GM19035 (cell line): ENCODE data around the gene SH2B3.
A peak's percentile ranks its signal among the peaks of the same experiment; 100 is the strongest.

Source experiments
- ATAC-seq: cut with Tn5 transposase; IDR thresholded peaks from one replicate; pipeline ENCODE4 v1.9.1; 2021; ENCODE audit not compliant: unreplicated experiment

The SH2B3 gene

GRCh38 chr12:111443586-111443985 is 37.9 kb downstream of the SH2B3 start:
- no peak for ATAC-seq

DNA sequence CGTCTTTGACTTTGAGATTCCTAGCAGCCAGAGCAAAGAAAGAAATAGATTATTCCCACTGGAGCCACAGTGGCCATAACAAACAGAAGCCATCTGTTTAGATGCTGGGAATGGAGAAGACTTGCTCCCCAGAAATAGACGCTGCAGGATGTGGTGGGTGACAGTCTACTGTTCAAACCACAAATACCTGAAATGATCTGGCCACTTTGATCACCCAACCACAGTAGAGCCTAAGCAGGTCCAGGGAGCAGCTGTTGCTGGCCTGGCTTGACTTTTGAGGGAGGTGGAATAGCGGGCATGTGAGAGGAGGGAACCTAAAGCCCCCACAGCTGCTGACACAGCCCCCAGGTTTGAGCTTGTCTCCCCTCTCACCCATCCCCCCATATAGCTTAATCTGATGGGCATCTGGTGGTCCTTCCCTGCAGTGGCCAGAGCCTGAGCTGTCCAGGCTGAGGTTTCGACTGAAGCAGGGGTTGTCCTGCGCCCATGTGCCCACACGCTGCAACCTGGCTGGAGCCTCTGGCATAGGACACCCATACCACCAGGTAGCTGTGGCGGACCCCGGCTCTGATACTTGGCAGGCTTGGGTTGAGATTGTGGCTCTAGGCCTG is 38.7 kb downstream of the SH2B3 start:
- ATAC-seq = peak; percentile 45

DNA sequence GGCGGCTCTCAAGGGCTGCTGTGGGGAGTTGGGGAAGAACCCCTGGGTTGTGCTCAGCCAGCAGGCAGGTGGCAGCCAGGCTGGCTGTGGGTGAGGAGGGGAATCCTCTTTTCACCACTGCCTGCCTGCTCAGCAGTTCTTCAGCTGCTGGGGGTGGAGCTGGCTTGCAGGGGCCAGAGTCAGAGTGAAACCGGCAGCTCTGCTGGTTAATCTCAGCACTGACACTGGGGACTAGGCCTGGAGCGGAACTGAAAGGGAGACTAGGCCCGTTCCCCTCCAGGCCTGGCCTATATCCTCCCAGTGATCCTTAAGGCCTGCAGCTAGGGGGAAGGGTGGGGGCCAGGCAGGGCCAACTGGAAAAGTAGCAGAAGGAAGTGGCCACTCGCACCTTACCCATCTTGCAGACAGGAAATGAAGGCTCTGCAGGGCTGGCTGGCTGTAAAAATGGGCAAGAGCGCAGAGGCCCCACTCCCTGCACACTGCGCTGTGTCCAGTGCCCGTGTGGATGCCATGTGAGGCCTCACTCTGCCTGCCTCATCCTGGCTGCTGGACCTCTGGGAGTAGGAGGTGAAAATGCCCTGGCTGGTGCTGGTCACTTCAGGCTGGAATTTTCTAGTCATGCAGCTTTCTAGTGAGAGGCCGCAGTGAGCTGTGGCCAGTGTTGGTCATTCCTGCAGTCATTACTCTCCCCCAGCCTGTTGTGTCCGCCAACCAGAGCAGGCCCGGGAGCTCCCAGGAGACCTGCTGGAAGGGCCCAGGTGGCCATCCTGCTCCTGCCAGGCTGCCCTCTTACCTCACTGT is 39.4 kb downstream of the SH2B3 start:
- peak; percentile 88 for ATAC-seq

GRCh38 chr12:111445726-111446581 is 40.2 kb downstream of the SH2B3 start:
- no peak for ATAC-seq

GRCh38 chr12:111446631-111447570 is 41.2 kb downstream of the SH2B3 start:
- ATAC-seq = no peak

DNA sequence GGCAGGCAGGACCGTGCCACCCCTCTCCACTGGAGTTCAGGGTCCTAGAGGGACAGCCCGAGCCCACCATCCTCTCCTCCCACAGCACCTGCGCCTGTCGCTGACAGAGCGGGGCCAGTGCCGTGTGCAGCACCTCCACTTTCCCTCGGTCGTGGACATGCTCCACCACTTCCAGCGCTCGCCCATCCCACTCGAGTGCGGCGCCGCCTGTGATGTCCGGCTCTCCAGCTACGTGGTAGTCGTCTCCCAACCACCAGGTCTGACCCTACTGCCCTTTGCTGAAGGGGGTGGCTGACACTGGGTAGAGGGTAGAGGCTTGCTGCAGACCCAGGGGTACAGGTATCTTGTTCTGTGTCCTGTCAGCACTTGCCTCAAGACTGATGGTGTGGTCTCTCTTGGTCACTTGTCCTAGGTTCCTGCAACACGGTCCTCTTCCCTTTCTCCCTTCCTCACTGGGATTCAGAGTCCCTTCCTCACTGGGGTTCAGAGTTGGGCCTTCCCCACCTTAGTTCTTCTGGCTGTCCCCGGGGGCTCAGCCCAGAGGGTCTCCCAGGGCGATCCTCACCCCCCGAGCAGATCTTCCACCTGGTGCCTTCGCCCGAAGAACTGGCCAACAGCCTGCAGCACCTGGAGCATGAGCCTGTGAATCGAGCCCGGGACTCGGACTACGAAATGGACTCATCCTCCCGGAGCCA is 42.0 kb downstream of the SH2B3 start:
- ATAC-seq = no peak

- ATAC-seq = no peak
Measured at GRCh38 chr12:111448266-111448830, 42.6 kb downstream of the SH2B3 start.

DNA sequence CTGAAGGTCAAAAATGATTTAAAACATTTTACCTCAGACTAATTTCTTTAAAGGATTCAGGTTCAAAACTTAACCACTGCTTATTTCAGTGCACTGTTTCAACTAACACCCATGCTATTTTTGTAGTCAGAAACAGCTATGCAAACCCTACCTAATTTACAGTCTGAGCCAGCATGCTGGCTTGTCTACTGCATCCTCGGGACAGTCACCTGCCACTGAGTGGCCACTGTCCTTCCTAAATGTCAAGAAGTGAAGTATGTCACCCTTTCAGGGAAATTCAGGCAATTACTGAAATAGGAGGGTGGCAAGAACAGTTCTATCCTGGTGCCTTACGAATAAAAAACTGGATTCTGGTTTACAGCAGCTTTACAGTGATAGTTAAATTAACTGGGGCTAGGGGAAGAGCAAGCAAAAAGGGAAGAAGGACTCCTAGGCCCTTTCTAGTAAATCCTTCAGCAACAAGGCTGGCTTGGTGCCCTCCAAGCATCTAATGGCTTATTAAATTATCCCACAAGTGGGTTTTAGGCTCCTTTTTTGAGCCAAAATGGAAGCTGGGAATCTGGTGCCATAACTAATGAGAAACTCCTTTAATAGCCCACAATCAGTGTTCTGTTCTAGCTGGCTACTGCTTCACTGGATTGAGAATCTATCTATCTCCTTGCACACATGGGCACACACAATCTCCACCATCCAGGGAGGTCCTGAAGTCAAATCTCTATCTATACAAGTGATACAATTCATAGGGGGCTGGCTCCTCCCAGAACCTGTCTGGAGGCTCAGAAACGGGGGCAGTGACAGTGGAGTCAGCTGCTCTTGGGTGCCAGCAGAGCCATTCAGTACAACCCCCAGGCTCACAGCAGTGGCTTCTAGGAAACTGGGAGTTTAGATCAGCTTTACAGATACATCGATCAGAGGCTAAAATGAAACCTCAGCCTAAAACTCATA is 43.4 kb downstream of the SH2B3 start:
- no peak for ATAC-seq

- ATAC-seq = no peak
Measured at GRCh38 chr12:111450676-111451075, 45.0 kb downstream of the SH2B3 start.

DNA sequence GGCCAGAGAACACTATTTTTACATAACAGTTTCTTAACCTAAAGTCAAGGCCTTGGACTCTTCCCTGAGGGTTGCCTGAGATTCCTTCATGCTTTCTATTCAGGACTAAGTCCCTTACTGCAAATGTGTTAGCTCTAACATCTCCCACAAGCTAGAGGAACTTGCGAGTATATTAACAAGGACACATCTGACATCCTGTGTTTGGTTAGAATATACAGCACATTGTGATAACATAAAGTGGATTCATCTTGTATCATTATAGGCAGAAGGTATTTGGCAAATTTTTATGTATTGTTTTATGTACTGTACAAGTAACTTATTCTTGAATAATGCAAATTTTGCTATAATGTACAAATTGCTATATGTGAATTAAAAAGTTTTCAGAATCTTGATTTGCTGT is 45.5 kb downstream of the SH2B3 start:
- no peak for ATAC-seq

DNA sequence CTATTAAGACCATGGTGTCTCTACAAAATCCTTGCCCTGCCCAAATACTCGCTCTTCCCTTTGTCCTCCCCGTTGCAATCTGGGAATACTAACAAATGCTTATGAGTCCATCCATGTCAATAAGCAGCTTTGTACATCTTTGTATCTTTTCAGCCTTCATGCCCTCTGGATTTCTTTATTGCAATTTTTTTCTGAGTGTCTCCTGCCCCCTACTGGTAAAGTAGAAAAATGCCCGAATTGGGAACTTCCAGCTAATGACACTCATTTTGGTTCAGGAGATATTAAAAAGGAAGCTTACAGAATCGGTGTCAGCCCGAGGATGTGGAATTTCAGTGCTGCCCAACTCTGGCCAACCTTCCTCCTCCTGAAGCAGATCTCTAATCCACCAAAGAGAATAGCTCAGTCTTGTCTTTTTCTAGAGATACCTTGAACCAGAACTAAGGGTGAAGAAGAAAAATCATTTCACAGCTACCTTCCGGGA is 46.0 kb downstream of the SH2B3 start:
- no peak for ATAC-seq

GRCh38 chr12:111453071-111453989 is 47.6 kb downstream of the SH2B3 start:
- ATAC-seq = no peak

DNA sequence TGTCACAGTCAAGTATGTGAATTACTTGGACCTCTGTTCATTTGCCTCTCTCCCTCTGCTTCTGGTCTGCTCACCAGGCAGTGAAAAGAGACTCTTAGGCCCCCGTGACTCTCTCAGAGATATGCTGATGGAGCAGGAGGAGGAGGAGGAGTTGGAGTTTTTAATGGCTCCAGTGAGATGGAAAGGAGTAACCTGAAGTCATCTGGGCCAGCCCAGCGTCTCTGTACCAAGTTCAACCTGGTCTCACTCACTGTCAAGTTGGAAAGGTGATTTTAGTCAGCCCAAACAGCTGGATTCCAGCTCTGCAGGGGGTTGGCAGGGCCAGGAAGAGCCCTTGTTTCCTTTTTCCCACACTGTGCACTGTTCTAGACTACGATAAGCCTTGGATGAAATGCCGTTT is 48.6 kb downstream of the SH2B3 start:
- ATAC-seq = no peak

- no peak for ATAC-seq
Measured at GRCh38 chr12:111454716-111455447, 49.2 kb downstream of the SH2B3 start.

DNA sequence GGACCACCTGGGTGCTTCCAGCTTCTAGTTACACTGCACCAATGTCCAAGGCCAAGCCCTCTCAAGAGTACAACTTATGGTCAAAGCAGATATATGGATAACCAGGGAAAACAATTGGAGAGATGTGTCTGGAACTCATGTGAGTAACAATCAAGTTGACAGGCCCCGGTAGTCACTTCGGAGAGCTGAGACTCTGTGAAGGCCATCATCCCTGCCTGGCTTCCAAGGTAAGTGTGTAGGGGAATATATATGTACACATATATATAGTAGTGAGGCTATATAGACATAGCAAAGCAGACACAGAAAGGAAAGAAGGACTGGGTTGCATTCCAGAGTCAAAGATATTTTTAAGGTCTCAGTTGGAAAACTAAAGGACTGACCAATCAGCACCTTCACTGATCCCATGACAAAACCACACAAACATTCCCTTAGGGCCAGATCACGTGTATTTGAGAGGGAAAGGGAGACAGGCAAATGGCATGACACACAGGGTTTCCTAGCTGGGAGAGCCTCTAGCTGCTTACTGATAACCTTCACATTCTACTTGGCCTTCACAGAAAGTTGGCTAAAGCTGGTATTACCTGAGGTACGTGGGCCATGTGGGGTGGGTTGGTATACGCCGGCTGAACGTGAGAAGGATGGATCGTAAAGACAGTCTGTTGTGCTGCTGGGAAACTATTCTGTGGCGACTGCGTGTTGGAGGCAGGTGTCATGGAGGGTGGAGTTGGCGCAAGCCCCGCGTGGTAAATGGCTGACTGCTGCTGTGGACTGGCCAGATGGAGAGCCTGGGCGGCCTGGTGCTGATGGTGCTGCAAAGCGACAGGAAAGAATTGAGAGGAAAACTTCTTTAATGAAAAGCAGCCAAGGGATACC is 50.0 kb downstream of the SH2B3 start:
- no peak for ATAC-seq

DNA sequence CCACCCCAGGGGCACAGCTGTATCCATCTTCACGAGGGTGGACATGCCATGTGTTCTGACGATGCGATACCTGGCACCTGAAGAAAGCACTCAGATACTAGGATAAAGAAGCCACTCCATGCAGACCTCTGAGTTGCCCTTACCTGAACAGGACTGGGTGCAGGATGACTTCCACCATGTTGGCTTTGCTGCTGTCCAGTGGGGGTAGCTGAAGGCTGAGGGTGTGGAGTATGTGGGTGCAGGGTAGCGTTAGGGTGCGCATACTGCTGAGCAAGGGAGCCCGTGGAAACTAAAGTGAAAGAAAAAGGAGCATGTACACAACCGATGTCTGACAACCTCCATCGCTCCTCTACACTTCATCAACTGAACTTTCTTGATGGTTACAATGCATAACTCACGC is 51.3 kb downstream of the SH2B3 start:
- no peak for ATAC-seq
